ENCODE measurements around the gene OLFML2A.

DNA sequence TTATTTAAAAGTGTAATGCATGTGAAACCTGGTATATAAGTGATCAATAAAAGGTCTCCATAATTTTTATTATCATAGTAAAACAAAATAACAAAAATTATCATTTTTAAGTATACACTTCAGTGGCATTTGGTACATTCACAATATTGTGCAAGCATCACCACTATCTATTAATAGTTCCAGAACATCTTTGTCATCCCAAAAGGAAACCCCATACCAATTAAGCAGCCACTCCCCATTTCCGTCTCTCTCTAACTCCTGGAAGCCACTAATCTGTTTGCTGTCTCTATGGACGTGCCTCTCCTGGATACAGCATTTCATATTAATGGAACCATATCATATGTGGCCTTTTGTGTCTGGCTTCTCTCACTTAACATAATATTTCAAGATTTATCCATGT, 7.6 kb downstream of the OLFML2A start:
- TF ChIP-seq, protein P1, sequence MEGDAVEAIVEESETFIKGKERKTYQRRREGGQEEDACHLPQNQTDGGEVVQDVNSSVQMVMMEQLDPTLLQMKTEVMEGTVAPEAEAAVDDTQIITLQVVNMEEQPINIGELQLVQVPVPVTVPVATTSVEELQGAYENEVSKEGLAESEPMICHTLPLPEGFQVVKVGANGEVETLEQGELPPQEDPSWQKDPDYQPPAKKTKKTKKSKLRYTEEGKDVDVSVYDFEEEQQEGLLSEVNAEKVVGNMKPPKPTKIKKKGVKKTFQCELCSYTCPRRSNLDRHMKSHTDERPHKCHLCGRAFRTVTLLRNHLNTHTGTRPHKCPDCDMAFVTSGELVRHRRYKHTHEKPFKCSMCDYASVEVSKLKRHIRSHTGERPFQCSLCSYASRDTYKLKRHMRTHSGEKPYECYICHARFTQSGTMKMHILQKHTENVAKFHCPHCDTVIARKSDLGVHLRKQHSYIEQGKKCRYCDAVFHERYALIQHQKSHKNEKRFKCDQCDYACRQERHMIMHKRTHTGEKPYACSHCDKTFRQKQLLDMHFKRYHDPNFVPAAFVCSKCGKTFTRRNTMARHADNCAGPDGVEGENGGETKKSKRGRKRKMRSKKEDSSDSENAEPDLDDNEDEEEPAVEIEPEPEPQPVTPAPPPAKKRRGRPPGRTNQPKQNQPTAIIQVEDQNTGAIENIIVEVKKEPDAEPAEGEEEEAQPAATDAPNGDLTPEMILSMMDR (tag by site-specific recombination; IDR thresholded peaks at IDR 0.05) = no peak
- TF ChIP-seq ZNF585B (tag by site-specific recombination; IDR thresholded peaks at IDR 0.05) = no peak
- no peak for TF ChIP-seq YY1 (tag by site-specific recombination; IDR thresholded peaks at IDR 0.05)

Measured in HEK293 (cell line).